ENCODE data around the gene GYPB.
"Not testable (repeated sequence)": the region's sequence is repeated elsewhere in the genome, so short reads cannot be mapped to it uniquely, and the experiment has no call there.

GYPB gene

GRCh38 chr4:144019277-144019676, at the start of gene GYPB:
TSS of gene GYPB (minus strand) at chr4:144019380. CDS start at chr4:144019287, 93 bp downstream.
- not testable (repeated sequence) for DNase-seq (ENCODE audit: low read depth in 2 of 3, low spot score in 1 of 3)

- DNase-seq (ENCODE audit: low read depth in 2 of 3, low spot score in 1 of 3): not testable (repeated sequence)
Measured at GRCh38 chr4:144061556-144061955, 42.4 kb upstream of the GYPB start.

- not testable (repeated sequence) for DNase-seq (ENCODE audit: low read depth in 2 of 3, low spot score in 1 of 3)
Measured at GRCh38 chr4:144060234-144060859, 41.2 kb upstream of the GYPB start.

- DNase-seq (ENCODE audit: low read depth in 2 of 3, low spot score in 1 of 3): no peak
Measured at GRCh38 chr4:144056800-144057199, 37.6 kb upstream of the GYPB start.

DNA sequence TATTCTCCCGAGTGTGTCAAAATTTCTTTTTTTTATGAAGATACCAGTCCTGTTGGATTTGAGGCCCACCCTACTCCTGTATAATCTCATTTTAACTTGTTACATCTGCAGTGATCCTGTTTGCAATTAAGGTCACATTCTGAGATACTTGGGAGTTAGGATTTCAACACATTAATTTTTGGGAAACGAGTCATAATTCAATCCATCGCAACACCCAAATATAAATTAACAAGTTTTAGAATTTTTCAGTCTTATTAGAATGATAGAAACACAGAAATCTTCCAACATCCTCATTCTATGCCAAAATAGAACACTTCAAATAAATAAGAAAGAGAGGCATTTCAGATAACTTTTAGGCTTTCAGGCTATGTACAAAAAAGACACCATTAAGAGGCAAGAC, 36.2 kb upstream of the GYPB start:
- not testable (repeated sequence) for DNase-seq (ENCODE audit: low read depth in 2 of 3, low spot score in 1 of 3)

DNA sequence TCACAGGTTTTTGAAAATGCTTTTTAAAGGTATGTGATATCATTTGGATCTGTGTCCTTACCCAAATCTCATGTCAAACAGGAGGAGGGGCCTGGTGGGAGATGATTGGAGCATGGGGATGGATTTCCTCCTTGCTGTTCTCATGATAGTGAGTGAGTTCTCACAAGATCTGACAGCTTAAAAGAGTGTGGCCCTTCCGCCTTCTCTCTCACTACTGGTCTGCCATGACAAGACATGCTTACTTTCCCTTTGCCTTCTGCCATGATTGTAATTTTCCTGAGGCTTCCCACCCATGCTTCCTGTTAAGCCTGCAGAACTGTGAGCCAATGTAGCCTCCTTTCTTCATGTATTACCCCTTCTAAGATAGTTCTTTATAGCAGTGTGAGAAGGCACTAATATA, 32.3 kb upstream of the GYPB start:
- not testable (repeated sequence) for DNase-seq (ENCODE audit: low read depth in 2 of 3, low spot score in 1 of 3)

- not testable (repeated sequence) for DNase-seq (ENCODE audit: low read depth in 2 of 3, low spot score in 1 of 3)
Measured at GRCh38 chr4:144050631-144051030, 31.5 kb upstream of the GYPB start.

GRCh38 chr4:144049495-144050424, 30.6 kb upstream of the GYPB start:
- not testable (repeated sequence) for DNase-seq (ENCODE audit: low read depth in 2 of 3, low spot score in 1 of 3)

GRCh38 chr4:144044936-144045335, 25.8 kb upstream of the GYPB start:
- DNase-seq (ENCODE audit: low read depth in 2 of 3, low spot score in 1 of 3): not testable (repeated sequence)

DNA sequence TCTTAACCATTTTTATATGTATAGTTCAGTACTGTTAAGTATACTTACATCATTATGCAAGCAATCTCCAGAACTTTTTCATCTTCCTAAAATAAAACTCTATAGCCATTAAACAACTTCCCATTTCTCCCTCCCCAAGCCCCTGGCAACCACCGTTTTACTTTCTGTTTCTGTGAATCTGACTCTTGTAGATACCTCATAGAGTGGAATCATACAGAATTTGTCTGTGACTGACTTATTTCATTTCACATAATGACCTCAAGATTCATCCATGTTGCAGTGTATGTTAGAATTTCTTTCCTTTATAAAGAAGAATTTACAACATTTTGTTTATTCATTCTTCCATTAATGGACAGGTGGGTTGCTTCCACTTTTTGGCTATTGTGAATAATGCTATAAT, 13.4 kb upstream of the GYPB start:
- not testable (repeated sequence) for DNase-seq (ENCODE audit: low read depth in 2 of 3, low spot score in 1 of 3)

GRCh38 chr4:144031875-144032274, 12.7 kb upstream of the GYPB start:
- not testable (repeated sequence) for DNase-seq (ENCODE audit: low read depth in 2 of 3, low spot score in 1 of 3)

DNA sequence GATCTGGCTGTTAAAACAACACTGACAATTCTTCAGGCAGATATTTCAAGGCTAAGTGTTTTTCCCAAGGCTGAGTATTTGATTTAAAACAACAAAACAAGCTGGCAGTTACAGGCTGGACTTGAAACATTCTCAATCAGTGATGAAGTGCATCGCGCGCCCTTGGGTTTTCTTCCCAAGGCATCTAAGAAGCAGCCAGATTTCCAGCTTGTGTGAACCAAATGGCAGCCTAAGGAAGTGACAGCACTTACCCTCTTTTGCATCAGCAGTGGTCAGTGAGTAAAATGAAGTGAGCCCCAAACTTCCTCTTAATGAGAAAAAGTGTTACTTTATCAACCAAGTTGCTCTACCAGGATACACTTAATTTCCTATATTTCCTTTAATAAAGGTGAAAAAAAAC, 12.2 kb upstream of the GYPB start:
- not testable (repeated sequence) for DNase-seq (ENCODE audit: low read depth in 2 of 3, low spot score in 1 of 3)

- not testable (repeated sequence) for DNase-seq (ENCODE audit: low read depth in 2 of 3, low spot score in 1 of 3)
Measured at GRCh38 chr4:144030708-144031107, 11.5 kb upstream of the GYPB start.

DNA sequence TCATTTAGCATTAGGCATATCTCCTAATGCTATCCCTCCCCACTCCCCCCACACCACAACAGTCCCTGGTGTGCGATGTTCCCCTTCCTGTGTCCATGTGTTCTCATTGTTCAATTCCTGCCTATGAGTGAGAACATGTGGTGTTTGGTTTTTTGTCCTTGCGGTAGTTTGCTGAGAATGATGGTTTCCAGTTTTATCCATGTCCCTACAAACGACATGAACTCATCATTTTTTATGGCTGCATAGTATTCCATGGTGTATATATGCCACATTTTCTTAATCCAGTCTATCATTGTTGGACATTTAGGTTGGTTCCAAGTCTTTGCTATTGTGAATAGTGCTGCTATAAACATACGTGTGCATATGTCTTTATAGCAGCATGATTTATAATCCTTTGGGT, 7.5 kb upstream of the GYPB start:
- not testable (repeated sequence) for DNase-seq (ENCODE audit: low read depth in 2 of 3, low spot score in 1 of 3)

DNA sequence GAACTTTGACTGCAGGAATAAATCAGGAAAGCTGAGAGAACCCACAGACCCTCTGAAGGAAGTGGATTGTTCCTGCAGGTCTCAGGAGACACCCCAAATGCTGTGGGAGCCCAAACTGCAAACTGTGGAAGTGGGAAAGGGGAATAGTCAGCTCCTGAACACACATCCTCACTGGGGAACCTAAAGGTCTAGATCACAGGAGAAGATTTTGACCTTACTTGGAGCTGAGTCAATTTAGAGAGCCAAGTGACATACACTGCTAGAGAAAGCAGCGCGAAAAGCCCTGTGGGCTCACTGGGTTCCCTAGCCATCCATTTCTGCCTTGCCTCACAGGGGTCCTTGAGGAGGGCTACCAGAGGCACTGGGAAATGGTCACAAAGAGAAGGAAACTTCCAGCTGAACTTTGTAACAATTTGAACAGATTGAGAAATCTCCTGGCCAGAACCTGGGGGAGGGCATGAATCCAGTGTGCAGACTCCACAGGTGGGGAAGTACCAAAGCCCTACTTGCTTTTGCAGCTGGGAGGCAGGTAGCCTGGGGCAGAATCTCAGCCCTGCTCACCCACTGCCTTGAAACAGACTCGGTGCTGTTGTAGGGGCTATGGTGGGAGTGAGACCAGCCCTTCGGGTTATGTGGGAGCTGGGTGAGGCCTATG, 5.3 kb upstream of the GYPB start:
- not testable (repeated sequence) for DNase-seq (ENCODE audit: low read depth in 2 of 3, low spot score in 1 of 3)

DNA sequence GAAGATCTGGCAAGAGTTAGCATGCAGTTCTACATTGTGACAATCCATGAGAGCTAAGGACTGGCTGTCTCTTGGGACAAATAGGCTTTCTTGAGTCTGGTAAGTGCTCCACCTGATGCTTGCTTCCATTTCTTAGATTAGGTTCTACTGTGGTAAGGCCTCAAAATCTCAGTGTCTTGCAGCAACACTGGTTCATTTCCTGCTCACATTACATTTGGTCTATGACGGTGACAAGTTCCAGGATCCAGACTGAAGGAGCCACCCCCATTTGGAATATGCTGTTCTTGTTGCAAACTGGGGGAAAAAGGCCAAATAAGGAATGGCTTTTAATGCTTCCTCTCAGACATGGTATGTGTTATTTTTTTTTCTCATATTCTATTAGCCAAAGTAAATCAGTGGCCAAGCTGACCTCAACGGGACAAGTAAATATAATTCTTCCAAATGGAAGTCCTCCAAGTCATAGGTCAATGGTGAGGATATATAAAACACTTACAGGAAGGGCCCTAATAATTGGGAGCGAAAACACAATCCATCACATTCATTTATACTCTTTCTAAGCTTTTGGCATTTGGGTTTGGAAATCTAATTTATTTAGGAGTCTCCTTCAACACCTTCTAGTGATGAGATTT, 3.7 kb upstream of the GYPB start:
- not testable (repeated sequence) for DNase-seq (ENCODE audit: low read depth in 2 of 3, low spot score in 1 of 3)

DNA sequence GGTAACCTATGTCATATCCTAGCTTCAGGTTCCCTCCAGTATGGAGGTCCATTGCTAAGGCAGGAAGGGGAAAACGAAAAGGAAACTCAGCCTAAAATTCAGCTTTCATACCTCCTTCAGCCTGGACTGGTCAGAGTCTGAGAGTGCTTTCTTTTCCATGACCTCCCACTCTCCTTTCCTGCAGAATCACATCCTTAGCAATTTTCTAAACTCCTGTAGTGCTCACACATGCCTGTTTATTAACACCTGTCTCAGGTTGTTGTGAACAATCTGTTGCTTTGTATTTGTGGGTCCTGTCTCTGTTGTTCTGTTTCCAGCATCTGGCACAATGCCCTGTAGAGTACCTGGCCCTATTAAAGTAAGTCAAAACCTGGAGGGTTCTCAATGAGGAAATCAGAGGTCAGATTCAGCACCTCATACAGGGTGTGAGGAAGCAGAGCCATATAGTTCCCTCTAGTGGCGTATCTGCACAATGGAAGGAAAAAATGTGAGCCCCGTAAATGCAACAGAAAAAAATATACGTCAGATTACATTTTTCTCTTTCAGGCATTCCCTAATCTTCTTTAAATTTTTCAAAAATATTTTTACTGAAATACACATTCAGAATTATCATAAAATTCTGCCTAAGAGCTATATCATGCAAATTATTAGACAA, 2.3 kb upstream of the GYPB start:
- DNase-seq (ENCODE audit: low read depth in 2 of 3, low spot score in 1 of 3): not testable (repeated sequence)

GRCh38 chr4:144018223-144019000, 768 bp downstream of the GYPB start:
- not testable (repeated sequence) for DNase-seq (ENCODE audit: low read depth in 2 of 3, low spot score in 1 of 3)

DNA sequence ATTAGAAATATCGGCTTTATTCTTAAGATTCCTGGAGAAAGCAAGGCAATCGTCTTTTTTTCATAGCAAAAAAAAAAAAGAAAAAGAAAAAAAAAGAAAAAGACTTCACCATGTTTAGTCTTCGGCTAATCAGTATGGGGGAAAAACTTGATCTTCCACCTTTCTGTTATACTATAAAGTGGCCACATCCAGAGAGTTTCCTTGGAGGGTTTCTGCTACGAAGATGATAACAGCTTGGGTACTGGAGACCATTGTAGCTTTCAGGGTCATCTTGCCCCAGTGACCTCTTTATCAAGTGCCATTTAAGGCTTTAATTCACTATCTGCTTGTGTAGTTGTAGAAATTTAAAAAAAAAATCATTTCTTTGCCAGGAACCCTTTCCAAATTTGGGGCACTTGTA, 1.9 kb downstream of the GYPB start:
- not testable (repeated sequence) for DNase-seq (ENCODE audit: low read depth in 2 of 3, low spot score in 1 of 3)

DNA sequence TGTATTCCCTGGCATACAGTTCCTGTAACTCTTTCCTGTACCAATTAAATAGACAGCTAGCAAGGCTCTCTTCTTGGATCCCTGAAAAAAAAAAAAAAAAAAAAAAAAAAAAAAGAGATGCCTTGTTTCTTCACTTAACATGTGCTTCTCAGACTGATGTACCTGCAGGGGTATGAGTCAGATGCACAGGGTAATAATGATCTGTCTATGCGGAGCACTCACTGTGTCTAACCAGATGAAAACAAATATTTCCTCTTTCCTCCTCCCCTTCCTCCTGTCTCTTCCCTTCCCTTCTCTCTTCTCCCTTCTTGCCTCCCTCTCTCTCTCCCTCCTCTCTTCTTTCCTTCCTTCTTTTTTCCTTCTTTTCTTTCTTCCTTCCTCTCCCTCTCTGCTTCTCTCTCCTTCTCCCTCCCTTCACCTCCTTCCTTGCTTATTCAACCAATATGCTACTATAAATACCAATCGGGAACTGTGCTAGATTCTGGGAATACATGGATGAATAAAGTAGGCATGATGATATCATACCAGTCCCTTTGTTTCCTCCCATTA, 3.0 kb downstream of the GYPB start:
- not testable (repeated sequence) for DNase-seq (ENCODE audit: low read depth in 2 of 3, low spot score in 1 of 3)
